ENCODE results near the gene POLR2A.
"Not testable (repeated sequence)": the region's sequence is repeated elsewhere in the genome, so short reads cannot be mapped to it uniquely, and the experiment has no call there.

Gene POLR2A

DNA sequence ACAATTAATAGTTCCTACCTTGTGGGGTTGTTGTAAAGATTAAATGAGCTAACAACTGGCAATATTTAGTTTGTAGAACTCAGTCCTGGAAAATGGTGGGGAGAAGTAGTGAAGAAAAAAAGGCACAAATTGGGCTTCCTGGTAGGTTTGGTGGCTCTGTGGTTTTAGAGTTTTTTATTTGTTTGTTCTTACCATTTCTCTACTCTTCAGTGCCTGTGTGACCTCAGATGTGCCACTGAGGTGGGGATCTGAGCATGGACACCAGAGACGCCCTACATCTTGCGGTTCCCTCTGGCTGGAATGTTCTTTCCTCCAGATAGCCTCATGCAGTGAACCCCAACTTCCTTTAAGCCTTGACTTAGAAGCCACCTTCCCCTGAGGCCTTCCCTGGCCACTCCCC is 12.4 kb upstream of the POLR2A start:
- no peak overlapping the region for H2AFZ ChIP-seq (ENCODE audit: low read length)
- H3K36me3 ChIP-seq (ENCODE audit: insufficient read depth, low read length), result no peaks in the 10 kb centered on the region
- H3K4me3 ChIP-seq (ENCODE audit: low read length, poor library complexity, severe bottlenecking), result no peak overlapping the region
- TF ChIP-seq, protein P1, sequence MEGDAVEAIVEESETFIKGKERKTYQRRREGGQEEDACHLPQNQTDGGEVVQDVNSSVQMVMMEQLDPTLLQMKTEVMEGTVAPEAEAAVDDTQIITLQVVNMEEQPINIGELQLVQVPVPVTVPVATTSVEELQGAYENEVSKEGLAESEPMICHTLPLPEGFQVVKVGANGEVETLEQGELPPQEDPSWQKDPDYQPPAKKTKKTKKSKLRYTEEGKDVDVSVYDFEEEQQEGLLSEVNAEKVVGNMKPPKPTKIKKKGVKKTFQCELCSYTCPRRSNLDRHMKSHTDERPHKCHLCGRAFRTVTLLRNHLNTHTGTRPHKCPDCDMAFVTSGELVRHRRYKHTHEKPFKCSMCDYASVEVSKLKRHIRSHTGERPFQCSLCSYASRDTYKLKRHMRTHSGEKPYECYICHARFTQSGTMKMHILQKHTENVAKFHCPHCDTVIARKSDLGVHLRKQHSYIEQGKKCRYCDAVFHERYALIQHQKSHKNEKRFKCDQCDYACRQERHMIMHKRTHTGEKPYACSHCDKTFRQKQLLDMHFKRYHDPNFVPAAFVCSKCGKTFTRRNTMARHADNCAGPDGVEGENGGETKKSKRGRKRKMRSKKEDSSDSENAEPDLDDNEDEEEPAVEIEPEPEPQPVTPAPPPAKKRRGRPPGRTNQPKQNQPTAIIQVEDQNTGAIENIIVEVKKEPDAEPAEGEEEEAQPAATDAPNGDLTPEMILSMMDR (conservative IDR thresholded peaks at IDR 0.05; ENCODE audit: low read length), result no peak
- no peak for TF ChIP-seq EZH2phosphoT487 (IDR thresholded peaks at IDR 0.05; ENCODE audit: borderline replicate concordance)
- H3K4me1 ChIP-seq (ENCODE audit: insufficient read depth, low read length, poor library complexity, severe bottlenecking), result peaks cover 27% of the 10 kb centered on the region
- no peaks in the 10 kb centered on the region for H3K9me2 ChIP-seq (replicated peaks; ENCODE audit: low read depth, low read length)
- H3K4me2 ChIP-seq (ENCODE audit: low read depth, low read length, poor library complexity, severe bottlenecking), result peak overlapping the region; percentile 39
- H3K79me2 ChIP-seq (ENCODE audit: insufficient read depth, low read length), result peaks cover 55% of the 10 kb centered on the region
- H3K9ac ChIP-seq (ENCODE audit: low read depth, low read length, poor library complexity, severe bottlenecking), result peak overlapping the region; percentile 8
- peaks cover 9% of the 10 kb centered on the region for H4K20me1 ChIP-seq (ENCODE audit: insufficient read depth, low read length, poor library complexity, severe bottlenecking)
- H3K27me3 ChIP-seq (ENCODE audit: insufficient read depth, low read length, poor library complexity, severe bottlenecking), result no peaks in the 10 kb centered on the region
- no peaks in the 10 kb centered on the region for H3F3A ChIP-seq (ENCODE audit: low read depth)
- H3K9me3 ChIP-seq (ENCODE audit: insufficient read depth, low read depth, low read length), result no peaks in the 10 kb centered on the region

DNA sequence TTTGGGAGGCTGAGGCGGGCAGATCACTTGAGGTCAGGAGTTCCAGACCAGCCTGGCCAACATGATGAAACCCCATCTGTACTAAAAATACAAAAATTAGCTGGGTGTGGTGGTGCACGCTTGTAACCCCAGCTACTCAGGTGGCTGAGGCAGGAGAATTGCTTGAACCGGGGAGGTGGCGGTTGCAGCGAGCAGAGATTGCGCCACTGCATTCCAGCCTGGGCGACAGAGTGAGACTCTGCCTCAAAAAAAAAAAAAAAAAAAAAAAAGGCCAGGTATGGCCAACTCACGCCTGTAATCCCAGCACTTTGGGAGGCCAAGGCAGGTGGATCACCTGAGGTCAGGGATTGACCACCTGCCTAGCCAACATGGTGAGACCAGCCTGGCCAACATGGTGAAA is 9.4 kb upstream of the POLR2A start:
- not testable (repeated sequence) for H3K9ac ChIP-seq (ENCODE audit: low read depth, low read length, poor library complexity, severe bottlenecking); H3F3A ChIP-seq (ENCODE audit: low read depth); H2AFZ ChIP-seq (ENCODE audit: low read length); H3K36me3 ChIP-seq (ENCODE audit: insufficient read depth, low read length); H3K27me3 ChIP-seq (ENCODE audit: insufficient read depth, low read length, poor library complexity, severe bottlenecking); H3K4me2 ChIP-seq (ENCODE audit: low read depth, low read length, poor library complexity, severe bottlenecking); H3K9me2 ChIP-seq (replicated peaks; ENCODE audit: low read depth, low read length); H3K9me3 ChIP-seq (ENCODE audit: insufficient read depth, low read depth, low read length); H3K4me3 ChIP-seq (ENCODE audit: low read length, poor library complexity, severe bottlenecking)
- peaks cover 81% of the 10 kb centered on the region for H3K79me2 ChIP-seq (ENCODE audit: insufficient read depth, low read length)
- peaks cover 24% of the 10 kb centered on the region for H4K20me1 ChIP-seq (ENCODE audit: insufficient read depth, low read length, poor library complexity, severe bottlenecking)
- peaks cover 39% of the 10 kb centered on the region for H3K4me1 ChIP-seq (ENCODE audit: insufficient read depth, low read length, poor library complexity, severe bottlenecking)

DNA sequence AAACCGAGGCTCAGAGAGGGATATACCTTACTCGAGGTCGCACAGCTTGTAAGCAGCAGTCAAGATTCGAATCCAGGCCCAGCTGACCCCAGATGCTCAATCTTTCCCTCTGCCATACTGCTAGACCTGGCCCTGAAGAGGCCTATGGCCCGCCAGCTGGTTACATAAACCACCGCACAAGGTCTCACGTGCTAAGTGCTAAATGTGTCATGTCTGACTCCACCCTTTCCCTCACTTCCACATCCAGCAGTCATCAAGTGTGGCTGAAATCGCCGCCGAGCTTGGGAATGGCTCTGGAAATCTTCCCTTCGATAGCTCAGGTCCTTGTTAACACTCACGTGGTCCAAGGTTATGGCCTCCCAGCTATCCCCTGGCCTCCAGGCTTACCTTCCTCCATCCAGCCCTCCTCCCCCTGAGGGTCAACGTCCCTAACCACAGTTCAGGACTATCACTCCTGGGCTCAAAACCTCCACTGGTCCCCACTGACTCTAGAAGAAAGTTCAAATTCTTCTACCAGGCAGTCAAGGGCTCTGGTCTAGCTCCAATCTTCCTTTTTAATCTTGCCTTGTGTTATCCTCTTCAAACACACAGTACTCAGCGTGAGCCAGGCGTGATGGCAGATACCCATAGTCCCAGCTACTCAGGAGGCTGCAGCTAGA is 8.3 kb upstream of the POLR2A start:
- TF ChIP-seq, protein P1 (conservative IDR thresholded peaks at IDR 0.05; ENCODE audit: low read length), result no peak
- no peak for TF ChIP-seq EZH2phosphoT487 (IDR thresholded peaks at IDR 0.05; ENCODE audit: borderline replicate concordance)
- peaks cover 45% of the 10 kb centered on the region for H3K4me1 ChIP-seq (ENCODE audit: insufficient read depth, low read length, poor library complexity, severe bottlenecking)
- H3K9me3 ChIP-seq (ENCODE audit: insufficient read depth, low read depth, low read length), result no peaks in the 10 kb centered on the region
- peaks cover 24% of the 10 kb centered on the region for H4K20me1 ChIP-seq (ENCODE audit: insufficient read depth, low read length, poor library complexity, severe bottlenecking)
- no peaks in the 10 kb centered on the region for H3F3A ChIP-seq (ENCODE audit: low read depth)
- no peak overlapping the region for H2AFZ ChIP-seq (ENCODE audit: low read length)
- peak overlapping the region; percentile 83 for H3K4me2 ChIP-seq (ENCODE audit: low read depth, low read length, poor library complexity, severe bottlenecking)
- peak overlapping the region; percentile 21 for H3K9ac ChIP-seq (ENCODE audit: low read depth, low read length, poor library complexity, severe bottlenecking)
- H3K27me3 ChIP-seq (ENCODE audit: insufficient read depth, low read length, poor library complexity, severe bottlenecking), result no peaks in the 10 kb centered on the region
- H3K79me2 ChIP-seq (ENCODE audit: insufficient read depth, low read length), result peaks cover 86% of the 10 kb centered on the region
- H3K4me3 ChIP-seq (ENCODE audit: low read length, poor library complexity, severe bottlenecking), result peak overlapping the region; percentile 82
- no peaks in the 10 kb centered on the region for H3K9me2 ChIP-seq (replicated peaks; ENCODE audit: low read depth, low read length)
- H3K36me3 ChIP-seq (ENCODE audit: insufficient read depth, low read length), result no peaks in the 10 kb centered on the region

DNA sequence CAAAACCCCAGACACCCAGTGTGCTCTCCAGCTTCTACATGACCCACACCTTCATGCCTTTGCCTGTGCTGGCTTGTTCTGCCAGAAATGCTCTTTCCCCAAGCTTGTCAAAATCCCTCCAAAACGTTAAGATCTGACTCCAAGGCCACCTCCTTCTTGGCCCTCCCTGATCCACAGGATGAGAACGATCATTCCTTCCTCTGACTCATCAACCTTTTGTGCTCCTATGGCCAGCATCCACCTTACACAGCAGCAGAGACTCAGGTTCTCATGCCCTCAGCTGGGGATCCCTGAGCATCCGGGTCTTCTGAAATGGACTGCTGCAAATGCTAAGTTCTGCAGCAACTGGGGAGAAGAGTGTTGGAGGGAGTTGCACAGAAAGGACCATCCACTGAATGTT is 7.7 kb upstream of the POLR2A start:
- no peaks in the 10 kb centered on the region for H3F3A ChIP-seq (ENCODE audit: low read depth)
- no peaks in the 10 kb centered on the region for H3K9me3 ChIP-seq (ENCODE audit: insufficient read depth, low read depth, low read length)
- H3K36me3 ChIP-seq (ENCODE audit: insufficient read depth, low read length), result no peaks in the 10 kb centered on the region
- peaks cover 44% of the 10 kb centered on the region for H3K4me1 ChIP-seq (ENCODE audit: insufficient read depth, low read length, poor library complexity, severe bottlenecking)
- H3K4me3 ChIP-seq (ENCODE audit: low read length, poor library complexity, severe bottlenecking), result peak overlapping the region; percentile 82
- no peak for TF ChIP-seq EZH2phosphoT487 (IDR thresholded peaks at IDR 0.05; ENCODE audit: borderline replicate concordance)
- TF ChIP-seq, protein P1 (conservative IDR thresholded peaks at IDR 0.05; ENCODE audit: low read length), result no peak
- H3K79me2 ChIP-seq (ENCODE audit: insufficient read depth, low read length), result peaks cover 80% of the 10 kb centered on the region
- peak overlapping the region; percentile 83 for H3K4me2 ChIP-seq (ENCODE audit: low read depth, low read length, poor library complexity, severe bottlenecking)
- no peaks in the 10 kb centered on the region for H3K27me3 ChIP-seq (ENCODE audit: insufficient read depth, low read length, poor library complexity, severe bottlenecking)
- peak overlapping the region; percentile 21 for H3K9ac ChIP-seq (ENCODE audit: low read depth, low read length, poor library complexity, severe bottlenecking)
- no peaks in the 10 kb centered on the region for H3K9me2 ChIP-seq (replicated peaks; ENCODE audit: low read depth, low read length)
- no peak overlapping the region for H2AFZ ChIP-seq (ENCODE audit: low read length)
- H4K20me1 ChIP-seq (ENCODE audit: insufficient read depth, low read length, poor library complexity, severe bottlenecking), result peaks cover 24% of the 10 kb centered on the region
